Bronchial epithelial cell (primary cell): ENCODE data around the gene NUDT1. TPM values are rescaled to one million over a fixed set of nuclear protein-coding genes. Genes with fewer than 3 reads are reported as not detected.
A peak's percentile ranks its signal among the peaks of the same experiment; 100 is the strongest.

Experiments used
- DNase-seq: peaks from one replicate; pipeline ENCODE4 v3.0.0-alpha.2; 2010; ENCODE audit warnings: low read depth
- FAIRE-seq: peaks from 2 replicates; lab custom pipeline; 2011; peaks lifted over from hg19 to GRCh38; lab: Jason Lieb, UNC
- H3K27me3 ChIP-seq: 2 replicates; pipeline ENCODE4 v1.5.1; 2011; ENCODE audit warnings: low read length; ENCODE audit not compliant: control insufficient read depth, insufficient read depth
- H3K36me3 ChIP-seq: 2 replicates; pipeline ENCODE4 v1.5.1; 2011; ENCODE audit warnings: low read length; ENCODE audit not compliant: control insufficient read depth, insufficient read depth
- H3K4me3 ChIP-seq: 2 replicates; pipeline ENCODE4 v1.5.1; 2011; ENCODE audit warnings: mild to moderate bottlenecking, low read depth, low read length, control low read depth
- total RNA-seq: library from RNA; depleted of rRNA; stranded (reverse); fragments of >200 nt; gene quantifications from 2 replicates; pipeline ENCODE4 v1.2.1, GENCODE V29; 2014
- TF ChIP-seq, protein P1 (sequence below): IDR thresholded peaks from 2 replicates; pipeline ENCODE4 v1.5.1; 2011; ENCODE audit warnings: mild to moderate bottlenecking, moderate library complexity, low read length, control low read depth, inconsistent platforms; ENCODE audit not compliant: insufficient read depth, severe bottlenecking

Gene NUDT1
- total RNA-seq, 1 donor from 2014 or later, result 7.9 TPM

DNA sequence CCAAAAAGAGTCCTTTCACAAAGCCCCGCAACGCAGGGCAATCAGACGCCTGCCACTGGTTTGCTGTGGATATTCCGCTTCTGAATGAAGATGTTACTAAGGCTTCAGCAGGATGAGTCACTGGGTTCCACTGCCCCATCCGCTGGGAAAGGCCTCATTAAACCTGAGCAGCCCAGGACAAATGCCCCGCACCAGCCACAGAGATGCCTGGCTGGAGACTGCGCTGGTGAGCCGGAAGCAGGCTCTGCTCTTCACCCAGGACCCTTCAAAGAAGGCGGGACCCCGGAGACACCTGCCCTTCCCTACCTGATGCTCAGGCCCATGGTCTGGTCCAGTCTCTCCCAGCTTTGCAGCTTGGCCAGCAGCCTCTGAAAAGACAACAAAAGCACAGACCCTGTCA lies 29.1 kb upstream of the NUDT1 start:
- TF ChIP-seq, protein P1, sequence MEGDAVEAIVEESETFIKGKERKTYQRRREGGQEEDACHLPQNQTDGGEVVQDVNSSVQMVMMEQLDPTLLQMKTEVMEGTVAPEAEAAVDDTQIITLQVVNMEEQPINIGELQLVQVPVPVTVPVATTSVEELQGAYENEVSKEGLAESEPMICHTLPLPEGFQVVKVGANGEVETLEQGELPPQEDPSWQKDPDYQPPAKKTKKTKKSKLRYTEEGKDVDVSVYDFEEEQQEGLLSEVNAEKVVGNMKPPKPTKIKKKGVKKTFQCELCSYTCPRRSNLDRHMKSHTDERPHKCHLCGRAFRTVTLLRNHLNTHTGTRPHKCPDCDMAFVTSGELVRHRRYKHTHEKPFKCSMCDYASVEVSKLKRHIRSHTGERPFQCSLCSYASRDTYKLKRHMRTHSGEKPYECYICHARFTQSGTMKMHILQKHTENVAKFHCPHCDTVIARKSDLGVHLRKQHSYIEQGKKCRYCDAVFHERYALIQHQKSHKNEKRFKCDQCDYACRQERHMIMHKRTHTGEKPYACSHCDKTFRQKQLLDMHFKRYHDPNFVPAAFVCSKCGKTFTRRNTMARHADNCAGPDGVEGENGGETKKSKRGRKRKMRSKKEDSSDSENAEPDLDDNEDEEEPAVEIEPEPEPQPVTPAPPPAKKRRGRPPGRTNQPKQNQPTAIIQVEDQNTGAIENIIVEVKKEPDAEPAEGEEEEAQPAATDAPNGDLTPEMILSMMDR, result no peak
- DNase-seq (no peak), FAIRE-seq (no peak)
- no peak overlapping the region for H3K4me3 ChIP-seq
- no peaks in the 10 kb centered on the region for H3K27me3 ChIP-seq
- H3K36me3 ChIP-seq, result peaks cover 25% of the 10 kb centered on the region

DNA sequence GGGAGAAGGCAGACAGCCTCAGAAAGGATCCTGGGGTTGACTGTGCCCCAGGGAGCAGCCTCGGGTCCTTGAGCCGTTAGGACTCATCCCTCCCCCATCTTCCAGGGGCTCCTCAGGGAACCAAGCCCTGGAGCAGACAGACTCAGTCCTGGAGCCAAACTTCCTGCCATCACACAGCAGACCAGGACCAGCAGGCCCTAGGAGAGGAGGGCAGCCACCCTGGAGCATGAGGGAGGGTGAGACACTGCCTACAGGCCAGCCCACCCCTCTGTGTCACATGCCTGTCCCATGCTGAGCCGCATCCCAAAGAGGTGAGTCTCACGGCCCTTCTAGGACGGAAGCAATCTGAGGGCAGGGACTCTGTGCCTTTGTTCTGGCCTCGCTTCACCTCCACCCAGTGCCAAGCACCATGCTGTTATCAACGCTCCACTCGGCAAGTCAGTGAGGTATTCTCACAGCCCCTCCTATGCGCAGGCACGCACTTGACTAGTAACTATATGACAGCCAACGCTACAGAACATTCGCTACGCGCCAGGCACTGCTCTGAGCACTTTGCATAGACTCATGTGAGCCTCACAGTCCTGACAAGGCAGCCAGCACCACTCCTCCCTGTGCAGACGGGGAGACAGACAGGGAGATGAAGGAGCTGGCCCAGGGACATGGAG lies 28.3 kb upstream of the NUDT1 start:
- peaks cover 23% of the 10 kb centered on the region for H3K36me3 ChIP-seq
- DNase-seq, result no peak
- TF ChIP-seq, protein P1, result no peak
- H3K4me3 ChIP-seq, result no peak overlapping the region
- FAIRE-seq, result peak; percentile 90
- no peaks in the 10 kb centered on the region for H3K27me3 ChIP-seq

DNA sequence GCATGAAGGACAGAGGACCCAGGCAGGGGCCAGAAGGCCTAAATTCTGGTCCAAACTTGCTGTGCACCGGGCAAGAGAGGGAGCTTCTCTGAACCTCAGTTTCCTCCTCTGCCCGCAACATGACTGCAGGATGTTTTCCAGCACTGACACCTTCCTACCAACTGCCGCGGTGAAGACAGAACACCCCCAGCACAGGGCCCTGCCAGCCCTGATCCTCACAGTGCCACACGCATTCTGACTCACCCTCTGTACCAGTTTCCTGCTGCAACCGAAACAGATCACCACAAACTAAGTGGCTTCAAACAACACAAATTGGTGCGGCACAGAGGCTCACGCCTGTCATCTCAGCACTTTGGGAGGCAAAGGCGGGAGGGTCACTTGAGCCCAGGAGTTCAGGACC lies 27.4 kb upstream of the NUDT1 start:
- no peak for FAIRE-seq
- Histone ChIP-seq H3K27me3 (no peaks in the 10 kb centered on the region), H3K4me3 (no peak overlapping the region), H3K36me3 (peaks cover 21% of the 10 kb centered on the region)
- DNase-seq, result no peak
- TF ChIP-seq, protein P1, result no peak

DNA sequence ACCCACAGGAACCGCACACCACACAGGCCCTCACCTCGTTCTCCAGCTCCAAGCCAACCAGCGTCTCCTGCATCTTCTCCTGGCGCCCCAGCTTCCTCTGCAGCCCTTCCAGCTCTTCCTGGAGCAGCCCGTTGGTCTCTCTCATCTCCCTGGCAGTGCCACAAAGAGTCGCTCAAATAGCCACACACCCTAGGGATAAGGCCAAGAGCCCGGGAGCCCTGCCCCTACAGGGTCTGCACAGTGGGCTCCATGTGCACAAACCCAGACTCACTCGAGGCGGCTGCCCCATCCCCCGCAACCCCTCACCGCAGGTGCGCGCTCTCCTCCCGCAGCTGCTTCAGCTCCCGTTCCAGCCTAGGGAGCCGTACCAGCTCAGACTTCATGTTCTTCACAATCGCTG lies 26.2 kb upstream of the NUDT1 start:
- Histone ChIP-seq H3K4me3 (no peak overlapping the region), H3K36me3 (peaks cover 24% of the 10 kb centered on the region), H3K27me3 (no peaks in the 10 kb centered on the region)
- FAIRE-seq, result no peak
- DNase-seq, result no peak
- TF ChIP-seq, protein P1, result no peak

DNA sequence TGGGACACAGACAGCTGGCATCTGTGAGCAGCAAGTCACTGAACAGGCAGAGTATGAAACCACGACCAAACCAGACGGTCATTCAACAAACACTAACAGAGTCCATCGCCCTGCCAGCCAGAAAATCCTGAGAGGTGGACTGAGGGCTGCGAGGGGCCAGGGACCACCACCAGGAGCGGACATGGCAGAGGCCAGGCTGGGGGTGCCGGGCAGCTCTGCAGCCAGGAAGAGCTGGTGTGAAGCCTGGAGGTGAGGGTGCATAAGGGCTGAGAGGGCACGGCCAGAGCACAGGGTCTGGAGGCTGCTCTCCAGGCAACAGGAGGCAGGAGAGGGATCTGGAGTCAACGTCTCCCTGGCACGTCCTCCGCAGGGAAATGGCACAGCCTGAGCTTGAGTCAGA lies 24.8 kb upstream of the NUDT1 start:
- Histone ChIP-seq H3K4me3 (no peak overlapping the region), H3K36me3 (peaks cover 25% of the 10 kb centered on the region), H3K27me3 (no peaks in the 10 kb centered on the region)
- no peak for FAIRE-seq
- DNase-seq, result no peak
- TF ChIP-seq, protein P1, result no peak
